D721Med (cell line): ENCODE data around the gene PCNX3.

Experiments used
- DNase-seq: peaks from one replicate; pipeline ENCODE4 v3.0.0; 2011; ENCODE audit warnings: low spot score; ENCODE audit not compliant: insufficient read length
- FAIRE-seq: peaks from 2 replicates; lab custom pipeline; 2011; peaks lifted over from hg19 to GRCh38; lab: Jason Lieb, UNC
- CTCF ChIP-seq: IDR thresholded peaks from 2 replicates; pipeline ENCODE4 v1.5.1; 2012; ENCODE audit warnings: mild to moderate bottlenecking, control low read depth; ENCODE audit not compliant: insufficient read depth; ENCODE audit errors: missing control alignments

Gene PCNX3

GRCh38 chr11:65588199-65589054, 27.1 kb upstream of the PCNX3 start:
- DNase-seq (peak; percentile 80), FAIRE-seq (no peak)
- TF ChIP-seq CTCF: peak; percentile 55

GRCh38 chr11:65589444-65590239, 25.9 kb upstream of the PCNX3 start:
- no peak for DNase-seq
- TF ChIP-seq CTCF: no peak
- no peak for FAIRE-seq

GRCh38 chr11:65590240-65590738, 25.3 kb upstream of the PCNX3 start:
- no peak for FAIRE-seq
- DNase-seq: no peak
- no peak for TF ChIP-seq CTCF

- no peak for FAIRE-seq
- DNase-seq: no peak
- no peak for TF ChIP-seq CTCF
Measured at GRCh38 chr11:65591939-65592857, 23.4 kb upstream of the PCNX3 start.

- DNase-seq (no peak), FAIRE-seq (no peak)
- TF ChIP-seq CTCF: no peak
Measured at GRCh38 chr11:65592858-65593517, 22.6 kb upstream of the PCNX3 start.
